Skeletal muscle tissue (tissue), 4 donors: ENCODE results near the gene PARP1. TPM values are rescaled to one million over a fixed set of nuclear protein-coding genes. Genes with fewer than 3 reads are reported as not detected.
A peak's percentile ranks its signal among the peaks of the same experiment; 100 is the strongest.

ENCODE experiments used
- H3K27ac ChIP-seq: one replicate; pipeline ENCODE4 v1.7.0; 2013; ENCODE audit warnings: mild to moderate bottlenecking, low read depth, low read length, inconsistent platforms
- H3K27me3 ChIP-seq, 3 donors: one replicate each; pipeline ENCODE4 v1.7.0; 2013; ENCODE audit warnings: low read length in 3 of 3; ENCODE audit not compliant: control insufficient read depth in 3 of 3, insufficient read depth in 3 of 3
- H3K36me3 ChIP-seq, 3 donors: one replicate each; pipeline ENCODE4 v1.7.0; 2013; ENCODE audit warnings: low read length in 3 of 3; ENCODE audit not compliant: control insufficient read depth in 3 of 3, insufficient read depth in 3 of 3
- H3K4me1 ChIP-seq, 3 donors: one replicate each; pipeline ENCODE4 v1.7.0; 2013; ENCODE audit warnings: low read length in 3 of 3, mild to moderate bottlenecking in 3 of 3; ENCODE audit not compliant: control insufficient read depth in 3 of 3, insufficient read depth in 3 of 3
- H3K4me3 ChIP-seq, 3 donors: one replicate each; pipeline ENCODE4 v1.7.0; 2013; ENCODE audit warnings: low read length in 3 of 3
- H3K9ac ChIP-seq, 3 donors: one replicate each; pipeline ENCODE4 v1.7.0; 2013; ENCODE audit warnings: low read length in 3 of 3, mild to moderate bottlenecking in 3 of 3, moderate library complexity in 2 of 3, low read depth in 1 of 3
- H3K9me3 ChIP-seq, 3 donors: one replicate each; pipeline ENCODE4 v1.7.0; 2013; ENCODE audit warnings: low read length in 3 of 3; ENCODE audit not compliant: control insufficient read depth in 3 of 3
- total RNA-seq: library from RNA; depleted of rRNA; stranded (reverse); fragments of >200 nt; gene quantifications from one replicate; pipeline ENCODE4 v1.2.3, GENCODE V29; 2014
- donor health status: Osteomylitis.

PARP1 gene
- total RNA-seq, 1 donor from 2014 or later, result 94.5 TPM

GRCh38 chr1:226362361-226362760, 45.5 kb downstream of the PARP1 start:
- H3K4me1 ChIP-seq, result peaks cover 12 to 19% (median 13%) of the 10 kb centered on the region in 3 donors
- peaks cover 59 to 78% (median 75%) of the 10 kb centered on the region in 3 donors for H3K36me3 ChIP-seq
- no peaks in the 10 kb centered on the region for H3K9me3 ChIP-seq
- H3K27ac ChIP-seq, result no peak overlapping the region
- H3K27me3 ChIP-seq, result no peaks in the 10 kb centered on the region
- H3K9ac ChIP-seq, result no peak overlapping the region
- H3K4me3 ChIP-seq, result no peak overlapping the region

- no peak overlapping the region for H3K4me3 ChIP-seq
- no peak overlapping the region for H3K9ac ChIP-seq
- H3K4me1 ChIP-seq, result peaks cover 27 to 33% (median 31%) of the 10 kb centered on the region in 3 donors
- H3K36me3 ChIP-seq, result peaks cover 41 to 63% (median 60%) of the 10 kb centered on the region in 3 donors
- no peak overlapping the region for H3K27ac ChIP-seq
- H3K9me3 ChIP-seq, result no peaks in the 10 kb centered on the region
- no peaks in the 10 kb centered on the region for H3K27me3 ChIP-seq
Observed at GRCh38 chr1:226360106-226360746, 47.7 kb downstream of the PARP1 start.

DNA sequence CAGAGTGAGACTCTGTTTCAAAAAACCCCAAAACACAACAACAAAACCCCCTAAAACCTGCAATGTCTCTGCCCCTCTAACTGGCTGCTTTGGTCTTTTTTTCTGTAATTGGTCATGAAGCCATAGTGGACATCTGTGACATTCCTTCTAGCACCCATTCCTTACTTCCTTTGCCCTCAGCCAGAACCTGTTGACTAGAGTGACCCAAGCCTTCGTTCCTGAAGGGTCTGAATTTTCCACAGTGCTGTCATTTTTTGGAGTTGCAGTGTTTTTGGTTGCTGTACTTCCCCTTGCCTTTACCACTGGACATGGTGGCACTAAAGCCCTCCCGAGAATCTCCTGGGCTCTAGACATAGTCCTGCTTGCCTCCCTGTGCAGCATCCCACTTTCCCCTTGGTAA, 50.5 kb downstream of the PARP1 start:
- H3K4me3 ChIP-seq, result no peak overlapping the region
- no peaks in the 10 kb centered on the region for H3K9me3 ChIP-seq
- peaks cover 14 to 20% (median 16%) of the 10 kb centered on the region in 3 donors for H3K4me1 ChIP-seq
- no peak overlapping the region for H3K27ac ChIP-seq
- H3K27me3 ChIP-seq, result no peaks in the 10 kb centered on the region
- H3K9ac ChIP-seq, result no peak overlapping the region
- H3K36me3 ChIP-seq, result peaks cover 18 to 35% (median 32%) of the 10 kb centered on the region in 3 donors

DNA sequence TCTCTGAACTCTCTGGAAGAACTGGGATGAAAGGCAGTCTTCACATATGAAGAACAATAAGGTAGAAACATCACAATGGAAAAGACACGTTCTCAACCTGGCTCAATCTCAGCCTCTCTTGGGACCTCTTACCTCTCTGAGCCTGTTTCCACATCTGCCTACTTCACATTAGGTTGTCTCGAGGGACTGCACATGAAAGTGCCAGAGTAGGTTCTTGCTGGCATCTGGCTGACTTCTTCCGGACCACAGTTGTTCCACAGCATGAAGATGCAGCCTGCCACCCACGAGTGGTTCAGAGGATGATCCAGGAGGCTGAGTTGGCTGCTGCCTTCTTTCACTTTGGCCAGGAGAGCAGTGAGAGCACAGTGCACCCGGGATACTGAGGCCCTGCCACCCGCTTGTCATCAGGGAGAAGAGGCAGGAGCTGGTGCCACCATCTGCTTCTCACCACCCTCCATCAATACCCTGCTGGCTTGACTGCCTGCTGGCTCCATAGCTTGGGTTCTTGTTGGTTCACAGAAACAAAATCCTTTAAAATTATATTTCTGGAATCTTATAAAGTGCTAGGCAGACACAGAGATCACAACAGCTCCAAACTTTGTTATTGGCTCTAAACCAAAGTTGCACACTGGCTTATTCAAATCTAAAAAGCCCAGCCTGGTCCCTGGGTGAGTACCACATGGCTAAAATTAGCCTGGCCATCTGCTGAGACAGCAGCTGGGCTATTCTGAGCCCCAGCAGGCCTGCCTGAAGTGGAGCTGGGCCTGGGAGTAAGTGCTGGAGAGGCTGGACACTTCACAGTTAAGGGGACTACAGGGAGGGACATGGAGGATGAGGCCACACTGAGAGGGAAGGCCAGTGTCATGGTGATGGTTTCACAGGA, 52.0 kb downstream of the PARP1 start:
- Histone ChIP-seq H3K36me3 (peaks cover 8 to 21% (median 18%) of the 10 kb centered on the region in 3 donors), H3K4me3 (no peak overlapping the region), H3K27me3 (no peaks in the 10 kb centered on the region), H3K27ac (peak overlapping the region; percentile 65), H3K9ac (peak overlapping the region; percentile 0 to 46 (median 4)), H3K4me1 (peaks cover 14 to 20% (median 16%) of the 10 kb centered on the region in 3 donors), H3K9me3 (no peaks in the 10 kb centered on the region)

DNA sequence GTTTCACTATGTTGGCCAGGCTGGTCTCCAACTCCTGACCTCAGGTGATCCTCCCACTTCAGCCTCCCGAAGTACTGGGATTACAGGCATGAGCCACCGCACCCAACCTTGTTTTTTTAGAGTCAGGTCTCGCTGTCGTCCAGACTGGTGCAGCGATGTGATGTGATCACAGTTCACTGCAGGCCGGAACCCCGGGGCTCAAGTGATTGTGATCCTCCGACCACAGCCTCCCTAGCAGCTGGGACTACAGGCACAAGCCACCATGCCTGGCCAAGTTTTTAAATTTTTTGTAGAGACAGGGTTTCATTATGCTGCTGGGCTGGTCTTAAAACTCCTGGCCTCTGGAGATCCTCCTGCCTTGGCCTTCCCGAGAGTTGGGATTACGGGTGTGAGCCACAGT, 52.9 kb downstream of the PARP1 start:
- Histone ChIP-seq H3K27ac (no peak overlapping the region), H3K4me1 (peaks cover 14 to 20% (median 16%) of the 10 kb centered on the region in 3 donors), H3K4me3 (no peak overlapping the region)

GRCh38 chr1:226353698-226354525, 54.0 kb downstream of the PARP1 start:
- Histone ChIP-seq H3K9me3 (no peaks in the 10 kb centered on the region), H3K36me3 (peaks cover 0 to 10% (median 4%) of the 10 kb centered on the region in 3 donors), H3K27me3 (no peaks in the 10 kb centered on the region), H3K27ac (no peak overlapping the region), H3K4me1 (peaks cover 14 to 20% (median 16%) of the 10 kb centered on the region in 3 donors), H3K4me3 (no peak overlapping the region), H3K9ac (no peak overlapping the region)

More for the DNA sequence above, 52.9 kb downstream of the PARP1 start:
- H3K9me3 ChIP-seq, result no peaks in the 10 kb centered on the region
- H3K9ac ChIP-seq, result no peak overlapping the region
- peaks cover 3 to 16% (median 12%) of the 10 kb centered on the region in 3 donors for H3K36me3 ChIP-seq
- no peaks in the 10 kb centered on the region for H3K27me3 ChIP-seq

- H3K36me3 ChIP-seq, result peaks cover 0 to 6% (median 0%) of the 10 kb centered on the region in 3 donors
- H3K9ac ChIP-seq, result no peak overlapping the region
Observed at GRCh38 chr1:226351709-226352108, 56.2 kb downstream of the PARP1 start.

DNA sequence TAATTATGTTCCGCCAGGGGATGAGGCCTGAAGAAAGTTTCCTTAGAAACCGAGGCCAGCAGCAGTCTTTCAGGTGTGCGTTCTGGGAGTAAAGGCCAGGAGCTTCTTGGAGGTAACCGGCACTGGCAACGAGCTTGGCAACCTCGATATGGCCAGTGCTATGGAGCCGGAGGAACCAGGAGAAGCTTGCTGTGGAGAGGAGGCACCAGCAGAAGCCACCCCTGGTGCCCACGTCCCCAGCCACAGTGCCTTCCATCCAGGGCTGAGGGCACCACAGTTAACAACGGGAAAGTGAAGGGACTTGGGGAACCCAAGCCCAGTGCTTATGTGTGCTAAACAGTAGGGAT, 57.4 kb downstream of the PARP1 start:
- Histone ChIP-seq H3K9ac (no peak overlapping the region), H3K27me3 (no peaks in the 10 kb centered on the region), H3K4me1 (peaks cover 0 to 5% (median 1%) of the 10 kb centered on the region in 3 donors), H3K9me3 (no peaks in the 10 kb centered on the region), H3K36me3 (peaks cover 0 to under 1% (median 0%) of the 10 kb centered on the region in 3 donors), H3K27ac (no peak overlapping the region), H3K4me3 (no peak overlapping the region)

More at GRCh38 chr1:226351709-226352108, 56.2 kb downstream of the PARP1 start:
- no peaks in the 10 kb centered on the region for H3K9me3 ChIP-seq
- no peak overlapping the region for H3K27ac ChIP-seq
- peaks cover 12 to 16% (median 13%) of the 10 kb centered on the region in 3 donors for H3K4me1 ChIP-seq
- no peaks in the 10 kb centered on the region for H3K27me3 ChIP-seq
- no peak overlapping the region for H3K4me3 ChIP-seq

DNA sequence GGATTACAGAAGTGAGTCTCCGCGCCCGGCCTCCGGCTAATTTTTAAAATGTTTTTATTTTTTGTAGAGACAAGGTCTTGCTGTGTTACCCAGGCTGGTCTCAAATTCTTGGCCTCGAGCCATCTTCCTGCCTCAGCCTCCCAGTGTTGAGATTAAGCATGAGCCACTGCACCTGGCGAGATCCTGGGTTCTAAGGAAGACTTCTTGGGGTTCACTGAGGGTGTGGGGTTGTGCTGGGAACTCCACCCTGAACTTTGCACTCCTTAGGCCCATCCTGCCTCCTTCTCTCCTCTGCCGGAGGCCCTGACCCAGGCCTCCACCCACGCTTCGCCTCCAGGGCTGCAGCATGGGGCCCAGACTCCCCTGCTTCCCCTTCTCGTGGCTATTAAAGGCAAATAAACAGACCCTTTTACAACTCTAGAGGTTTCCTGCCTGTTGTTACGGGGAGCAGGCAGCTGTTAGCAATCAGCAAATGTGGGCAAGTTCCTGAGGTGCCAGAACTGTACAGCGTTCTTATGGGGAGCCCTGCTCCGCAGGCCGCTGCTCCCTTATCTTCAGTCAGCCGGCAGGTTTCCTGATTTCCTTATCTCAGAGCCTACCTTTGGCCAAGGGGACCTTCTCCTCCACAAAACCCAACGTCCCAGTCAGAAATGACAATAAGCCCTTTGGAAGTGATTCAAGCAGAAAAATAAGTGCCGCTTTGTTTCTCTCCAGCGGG, 57.9 kb downstream of the PARP1 start:
- H3K27ac ChIP-seq, result no peak overlapping the region
- H3K4me1 ChIP-seq, result peaks cover 0 to 2% (median 0%) of the 10 kb centered on the region in 3 donors
- no peaks in the 10 kb centered on the region for H3K9me3 ChIP-seq
- H3K36me3 ChIP-seq, result no peaks in the 10 kb centered on the region
- H3K4me3 ChIP-seq, result no peak overlapping the region
- no peak overlapping the region for H3K9ac ChIP-seq
- no peaks in the 10 kb centered on the region for H3K27me3 ChIP-seq
